ENCODE results near the gene PTPN4. TPM values are rescaled to one million over a fixed set of nuclear protein-coding genes. Genes with fewer than 3 reads are reported as not detected.

The PTPN4 gene
- total and polyA plus RNA-seq, 2 of the 8 experiments (the other 6 are each of a cell fraction or from before 2014, with no cell fraction given) = 28.5 to 105 TPM

DNA sequence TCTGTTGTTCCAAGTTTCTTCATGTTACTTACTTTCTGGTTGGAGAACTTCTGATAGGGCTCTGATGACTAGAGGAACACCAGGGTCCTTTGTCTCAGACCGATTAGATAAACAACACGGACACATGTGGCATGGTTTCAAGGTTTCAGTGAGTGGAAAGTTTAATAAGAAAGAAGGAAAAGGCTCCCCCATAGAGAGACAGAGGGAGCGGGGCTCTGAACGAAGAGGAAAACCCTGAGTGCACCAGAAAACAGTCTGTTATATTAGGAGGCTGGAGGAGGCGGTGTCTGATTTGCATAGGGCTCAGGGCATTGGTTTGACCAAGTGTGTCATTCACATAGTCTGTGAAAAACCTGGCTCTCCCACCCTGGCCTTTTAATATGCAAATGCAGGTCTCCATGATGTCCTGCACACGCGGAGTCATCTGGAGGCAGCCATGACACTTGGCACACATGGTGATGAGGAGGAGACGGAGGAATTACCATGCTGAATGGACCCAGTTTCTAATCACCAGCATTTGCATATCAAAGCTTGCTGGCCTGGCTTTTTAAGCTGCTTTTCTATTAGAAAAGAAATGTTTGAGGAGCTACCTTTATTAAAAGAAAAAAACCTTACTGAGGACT, 94.2 kb downstream of the PTPN4 start (continued):
- TF ChIP-seq, protein P1, sequence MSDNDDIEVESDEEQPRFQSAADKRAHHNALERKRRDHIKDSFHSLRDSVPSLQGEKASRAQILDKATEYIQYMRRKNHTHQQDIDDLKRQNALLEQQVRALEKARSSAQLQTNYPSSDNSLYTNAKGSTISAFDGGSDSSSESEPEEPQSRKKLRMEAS (IDR thresholded peaks at IDR 0.05) = peak; percentile 94
- TF ChIP-seq FOSL1 (IDR thresholded peaks at IDR 0.05; ENCODE audit: insufficient read depth, low read depth, low read length) (no peak), HDAC2 (IDR thresholded peaks at IDR 0.05; ENCODE audit: borderline replicate concordance in 1 of 2, low read depth in 2 of 2, low read length in 2 of 2) (no peak)

Data from H1 (cell line).